ENCODE measurements around the gene AIFM3. TPM values are rescaled to one million over a fixed set of nuclear protein-coding genes. Genes with fewer than 3 reads are reported as not detected.

The AIFM3 gene
- total RNA-seq, 3 donors from 2014 or later, result 1.6 to 3.3 (median 2.2) TPM

DNA sequence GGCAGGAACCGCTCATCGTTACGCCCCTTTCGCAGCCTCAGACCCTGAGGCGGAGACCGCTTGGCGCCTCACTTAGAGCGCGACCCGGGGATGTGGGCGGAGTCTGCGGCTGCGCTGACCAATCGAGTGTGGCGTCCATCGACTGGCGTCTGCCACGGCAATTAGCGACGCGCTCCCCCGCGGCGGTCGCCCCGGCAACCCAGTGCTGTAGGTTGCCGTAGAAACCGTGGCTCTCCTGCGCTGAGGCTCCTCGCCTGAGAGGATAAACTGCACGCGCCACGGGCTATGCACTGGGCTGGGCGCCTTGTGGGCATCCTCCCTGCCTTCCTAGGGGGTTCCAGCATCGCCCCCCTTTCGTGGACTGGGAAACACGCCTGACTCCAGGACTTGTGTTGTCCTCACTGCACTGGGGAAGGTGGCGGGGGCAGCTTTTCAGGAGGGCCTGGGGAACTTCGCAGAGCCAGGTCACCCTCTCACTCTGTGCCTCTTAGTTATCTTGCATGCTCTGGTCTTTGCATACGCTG, 47.2 kb downstream of the AIFM3 start:
- Histone ChIP-seq H3K27me3 (no peaks in the 10 kb centered on the region), H3K4me1 (peaks cover 7 to 8% of the 10 kb centered on the region in 2 donors), H3K27ac (peak overlapping the region; percentile 61 to 84), H3K9me3 (no peaks in the 10 kb centered on the region), H3K4me3 (peak overlapping the region; percentile 42 to 70 (median 50)), H3K36me3 (no peaks in the 10 kb centered on the region)
- intact Hi-C loops (cut with DNase I; ENCODE audit: low total_unique reads), result no loop called here
- DNase-seq (ENCODE audit: low spot score in 2 of 2), result peak in 1 of 2 donors; percentile 62
- no peak for TF ChIP-seq POLR2A (IDR thresholded peaks at IDR 0.05)
- TF ChIP-seq POLR2AphosphoS5 (IDR thresholded peaks at IDR 0.05), result peak in 1 of 3 donors; percentile 6

DNA sequence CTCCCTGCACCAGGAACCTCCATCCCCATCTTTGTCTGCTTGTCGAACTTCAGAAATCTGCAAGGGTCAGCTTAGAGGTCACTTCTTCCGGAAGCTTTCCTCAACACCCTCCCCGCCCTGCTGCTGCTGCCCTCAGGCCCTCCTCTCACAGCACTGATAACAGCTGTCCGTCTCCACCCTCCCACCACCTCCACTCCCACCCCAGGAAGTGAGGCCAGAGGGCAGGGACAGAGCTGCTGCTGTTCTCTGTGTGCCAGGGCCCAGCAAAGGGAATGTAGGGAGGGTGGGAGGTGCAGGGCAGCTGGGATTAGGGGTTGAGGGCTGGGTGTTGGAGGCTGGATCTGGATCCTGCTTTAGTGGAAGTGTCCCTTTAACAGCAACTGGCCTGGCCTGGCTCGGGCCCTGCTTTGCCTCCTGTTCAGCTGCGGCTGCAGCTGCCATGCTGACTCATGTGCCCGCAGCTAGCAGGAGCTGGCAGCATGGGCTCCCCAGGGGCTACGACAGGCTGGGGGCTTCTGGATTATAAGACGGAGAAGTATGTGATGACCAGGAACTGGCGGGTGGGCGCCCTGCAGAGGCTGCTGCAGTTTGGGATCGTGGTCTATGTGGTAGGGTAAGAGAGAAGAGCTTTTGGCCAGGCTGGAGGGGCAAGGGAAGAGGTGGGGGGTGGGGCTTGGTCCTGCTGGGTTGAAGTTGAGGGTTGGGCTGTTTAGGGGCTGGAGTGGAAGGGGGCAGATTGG, 47.8 kb downstream of the AIFM3 start, which contains the start of gene P2RX6:
P2RX6 (plus strand) TSS at position 440 of the 740 bp plus-strand sequence; CDS start at position 450, 10 bp downstream.
- intact Hi-C loops (cut with DNase I; ENCODE audit: low total_unique reads), result no loop called here
- no peak for TF ChIP-seq POLR2A (IDR thresholded peaks at IDR 0.05)
- TF ChIP-seq, protein P1, sequence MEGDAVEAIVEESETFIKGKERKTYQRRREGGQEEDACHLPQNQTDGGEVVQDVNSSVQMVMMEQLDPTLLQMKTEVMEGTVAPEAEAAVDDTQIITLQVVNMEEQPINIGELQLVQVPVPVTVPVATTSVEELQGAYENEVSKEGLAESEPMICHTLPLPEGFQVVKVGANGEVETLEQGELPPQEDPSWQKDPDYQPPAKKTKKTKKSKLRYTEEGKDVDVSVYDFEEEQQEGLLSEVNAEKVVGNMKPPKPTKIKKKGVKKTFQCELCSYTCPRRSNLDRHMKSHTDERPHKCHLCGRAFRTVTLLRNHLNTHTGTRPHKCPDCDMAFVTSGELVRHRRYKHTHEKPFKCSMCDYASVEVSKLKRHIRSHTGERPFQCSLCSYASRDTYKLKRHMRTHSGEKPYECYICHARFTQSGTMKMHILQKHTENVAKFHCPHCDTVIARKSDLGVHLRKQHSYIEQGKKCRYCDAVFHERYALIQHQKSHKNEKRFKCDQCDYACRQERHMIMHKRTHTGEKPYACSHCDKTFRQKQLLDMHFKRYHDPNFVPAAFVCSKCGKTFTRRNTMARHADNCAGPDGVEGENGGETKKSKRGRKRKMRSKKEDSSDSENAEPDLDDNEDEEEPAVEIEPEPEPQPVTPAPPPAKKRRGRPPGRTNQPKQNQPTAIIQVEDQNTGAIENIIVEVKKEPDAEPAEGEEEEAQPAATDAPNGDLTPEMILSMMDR (IDR thresholded peaks at IDR 0.05), result no peak
- TF ChIP-seq POLR2AphosphoS5 (IDR thresholded peaks at IDR 0.05), result no peak
- Histone ChIP-seq H3K27me3 (no peaks in the 10 kb centered on the region), H3K27ac (peak within 1 kb of the TSS; percentile 61 to 84), H3K9me3 (no peaks in the 10 kb centered on the region), H3K4me1 (peaks cover 7 to 8% of the 10 kb centered on the region in 2 donors), H3K36me3 (no peaks in the 10 kb centered on the region), H3K4me3 (peak within 1 kb of the TSS; percentile 42 to 70 (median 50))
- no peak for DNase-seq (ENCODE audit: low spot score in 2 of 2)

DNA sequence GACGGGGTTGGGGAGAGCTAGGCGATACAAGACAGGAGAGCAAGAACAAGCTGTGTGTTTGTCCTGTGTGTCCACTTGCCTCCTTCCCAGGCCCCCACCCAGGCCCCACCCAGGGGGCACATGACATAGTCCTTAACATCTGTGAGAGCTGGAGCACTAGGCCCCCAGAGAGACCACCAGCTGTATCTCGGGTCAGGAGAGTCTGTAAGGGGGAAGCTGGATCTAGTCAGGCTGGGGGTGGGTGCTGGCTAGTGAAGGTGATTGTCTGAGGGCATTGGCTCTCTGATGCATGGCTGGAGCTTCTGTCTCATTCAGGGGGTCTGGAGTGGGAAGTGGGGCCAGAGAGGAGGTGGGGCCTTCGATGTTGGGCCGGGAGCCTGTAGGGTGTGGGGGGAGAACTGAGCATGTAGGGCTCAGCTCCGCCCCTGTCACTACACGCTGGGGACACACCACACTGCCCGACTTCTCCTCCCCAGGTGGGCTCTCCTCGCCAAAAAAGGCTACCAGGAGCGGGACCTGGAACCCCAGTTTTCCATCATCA, 48.5 kb downstream of the AIFM3 start:
- Histone ChIP-seq H3K9me3 (no peaks in the 10 kb centered on the region), H3K27me3 (no peaks in the 10 kb centered on the region), H3K4me3 (no peak overlapping the region), H3K36me3 (no peaks in the 10 kb centered on the region), H3K4me1 (peaks cover 7 to 8% of the 10 kb centered on the region in 2 donors), H3K27ac (peak overlapping the region in 1 of 2 donors; percentile 84)
- intact Hi-C loops (cut with DNase I; ENCODE audit: low total_unique reads), result no loop called here
- TF ChIP-seq POLR2AphosphoS5 (IDR thresholded peaks at IDR 0.05), result no peak
- TF ChIP-seq, protein P1 (IDR thresholded peaks at IDR 0.05), result no peak
- no peak for TF ChIP-seq POLR2A (IDR thresholded peaks at IDR 0.05)
- DNase-seq (ENCODE audit: low spot score in 2 of 2), result no peak

DNA sequence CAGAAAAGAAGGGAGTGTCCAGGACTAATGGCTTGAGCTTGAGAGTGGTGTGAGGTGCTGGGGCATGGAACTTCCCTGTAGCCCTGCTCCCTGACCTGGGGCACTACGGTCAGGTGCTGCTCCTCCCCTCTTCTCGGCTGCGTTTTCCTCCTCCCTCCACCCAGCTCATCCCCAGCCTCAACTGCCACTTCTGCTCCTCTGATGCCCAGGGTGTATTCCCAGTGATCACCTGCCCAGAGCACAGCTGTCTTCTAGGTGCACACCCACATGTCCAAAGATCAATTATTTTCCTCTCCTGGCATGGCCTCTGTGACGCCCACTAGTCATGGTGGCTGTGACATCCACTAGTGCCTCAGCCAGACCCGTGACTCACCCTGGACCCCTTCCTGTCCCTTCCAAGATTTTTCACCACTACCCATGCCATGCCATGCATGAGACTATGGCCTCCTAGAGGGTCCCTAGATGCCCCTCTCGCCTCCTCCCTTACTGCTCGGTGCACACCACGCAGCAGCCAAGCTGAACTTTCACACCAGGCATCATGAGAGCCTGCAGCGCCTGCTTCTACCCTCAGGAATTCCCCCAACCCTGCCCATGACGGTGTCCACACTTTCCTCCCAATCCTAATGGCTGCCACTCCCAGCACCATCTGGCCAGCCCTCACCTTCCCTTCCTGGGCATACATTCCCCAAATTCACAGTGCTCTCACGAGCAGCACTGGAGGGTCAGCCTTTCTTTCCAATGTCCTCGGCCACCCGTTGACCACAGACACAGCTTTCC, 49.8 kb downstream of the AIFM3 start:
- DNase-seq (ENCODE audit: low spot score in 2 of 2), result no peak
- Histone ChIP-seq H3K27me3 (no peaks in the 10 kb centered on the region), H3K4me1 (peaks cover 7 to 8% of the 10 kb centered on the region in 2 donors), H3K36me3 (no peaks in the 10 kb centered on the region), H3K9me3 (no peaks in the 10 kb centered on the region), H3K4me3 (no peak overlapping the region), H3K27ac (no peak overlapping the region)
- TF ChIP-seq POLR2AphosphoS5 (IDR thresholded peaks at IDR 0.05) (no peak), POLR2A (IDR thresholded peaks at IDR 0.05) (no peak)
- TF ChIP-seq, protein P1 (IDR thresholded peaks at IDR 0.05), result no peak
- intact Hi-C loops (cut with DNase I; ENCODE audit: low total_unique reads), result no loop called here

DNA sequence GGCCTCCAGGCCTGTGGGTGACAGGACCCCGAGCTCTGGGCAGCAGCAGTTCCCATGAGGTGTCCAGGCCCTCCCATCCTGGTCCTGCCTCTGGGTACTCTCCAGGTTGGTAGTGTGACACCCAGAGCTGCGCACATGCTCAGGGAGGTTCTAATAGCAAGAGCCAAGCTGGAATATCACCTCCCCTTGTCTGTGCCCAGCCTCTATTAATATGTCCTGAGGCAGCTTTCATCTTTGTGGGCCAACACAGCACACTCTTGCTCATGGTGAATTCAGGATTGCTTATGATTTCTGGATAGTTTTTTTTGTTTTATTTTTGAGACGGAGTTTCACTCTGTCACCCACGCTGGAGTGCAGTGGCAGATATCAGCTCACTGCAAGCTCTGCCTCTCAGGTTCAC, 51.3 kb downstream of the AIFM3 start:
- Histone ChIP-seq H3K27ac (no peak overlapping the region), H3K4me1 (peaks cover 7 to 8% of the 10 kb centered on the region in 2 donors), H3K4me3 (no peak overlapping the region), H3K27me3 (no peaks in the 10 kb centered on the region), H3K9me3 (no peaks in the 10 kb centered on the region), H3K36me3 (no peaks in the 10 kb centered on the region)
- TF ChIP-seq, protein P1 (IDR thresholded peaks at IDR 0.05), result no peak
- TF ChIP-seq POLR2AphosphoS5 (IDR thresholded peaks at IDR 0.05) (no peak), POLR2A (IDR thresholded peaks at IDR 0.05) (no peak)
- intact Hi-C loops (cut with DNase I; ENCODE audit: low total_unique reads), result no loop called here
- DNase-seq (ENCODE audit: low spot score in 2 of 2), result no peak
